Endothelial cell (in vitro differentiated cells): ENCODE measurements around the gene TEPSIN. TPM values are rescaled to one million over a fixed set of nuclear protein-coding genes. Genes with fewer than 3 reads are reported as not detected.

Experiments
- DNase-seq: peaks from one replicate; pipeline ENCODE4 v3.0.0; 2021; ENCODE audit warnings: low spot score
- H3K27ac Mint-ChIP-seq: one replicate; pipeline ENCODE4 v1.8.0; 2021; ENCODE audit warnings: mixed read lengths, inconsistent platforms; ENCODE audit not compliant: unreplicated experiment
- H3K27me3 Mint-ChIP-seq: one replicate; pipeline ENCODE4 v1.8.0; 2021; ENCODE audit warnings: mild to moderate bottlenecking, moderate library complexity, mixed read lengths, inconsistent platforms; ENCODE audit not compliant: unreplicated experiment
- H3K36me3 Mint-ChIP-seq: one replicate; pipeline ENCODE4 v1.8.0; 2021; ENCODE audit warnings: mild to moderate bottlenecking, low read depth, mixed read lengths, inconsistent platforms; ENCODE audit not compliant: unreplicated experiment
- H3K4me1 Mint-ChIP-seq: one replicate; pipeline ENCODE4 v1.8.0; 2021; ENCODE audit warnings: mild to moderate bottlenecking, mixed read lengths, inconsistent platforms; ENCODE audit not compliant: unreplicated experiment
- H3K4me3 Mint-ChIP-seq: one replicate; pipeline ENCODE4 v1.8.0; 2021; ENCODE audit warnings: mild to moderate bottlenecking, mixed read lengths, inconsistent platforms; ENCODE audit not compliant: unreplicated experiment
- H3K9me3 Mint-ChIP-seq: one replicate; pipeline ENCODE4 v1.8.0; 2021; ENCODE audit warnings: mixed read lengths, inconsistent platforms; ENCODE audit not compliant: unreplicated experiment
- CTCF ChIP-seq: fragments of 200-600 bp; sonication (generic); IDR thresholded peaks from one replicate; pipeline ENCODE4 v1.5.0; 2021; ENCODE audit warnings: antibody characterized with exemption; ENCODE audit not compliant: unreplicated experiment
- total RNA-seq: library from RNA; stranded (reverse); fragmentation: NEBNext Ultra II Directional; extraction: Animal tissue kit (Norgen Biotek cat#: 25700); gene quantifications from one replicate; pipeline ENCODE4 v1.2.1, GENCODE V29; 2021; ENCODE audit not compliant: unreplicated experiment

TEPSIN gene
- total RNA-seq, 1 donor from 2014 or later: 43.8 TPM

DNA sequence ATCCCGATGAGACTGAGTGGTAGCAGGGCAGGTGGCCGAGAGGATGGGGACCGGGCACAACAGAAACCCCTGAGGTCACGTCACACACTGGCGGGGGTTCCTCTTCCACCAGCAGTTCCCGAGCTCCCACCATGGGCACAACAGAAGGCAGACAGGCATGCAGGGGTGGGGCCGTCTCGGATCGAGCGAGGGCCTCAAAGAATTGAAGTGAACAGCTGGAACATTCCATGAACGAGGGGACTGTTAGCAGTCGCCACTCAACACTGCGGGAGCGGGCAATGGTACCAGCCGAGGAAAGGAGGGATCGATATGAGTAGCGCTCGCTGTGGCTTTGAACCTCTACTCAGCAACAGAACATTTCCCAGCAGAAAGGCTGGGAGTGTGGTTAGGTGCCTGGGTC lies 21.4 kb downstream of the TEPSIN start:
- Mint-ChIP-seq H3K27ac (peak overlapping the region; percentile 18), H3K4me1 (peaks cover 5% of the 10 kb centered on the region), H3K4me3 (no peak overlapping the region), H3K27me3 (peaks cover 4% of the 10 kb centered on the region), H3K9me3 (no peaks in the 10 kb centered on the region), H3K36me3 (no peaks in the 10 kb centered on the region)
- DNase-seq: no peak
- TF ChIP-seq CTCF: no peak

DNA sequence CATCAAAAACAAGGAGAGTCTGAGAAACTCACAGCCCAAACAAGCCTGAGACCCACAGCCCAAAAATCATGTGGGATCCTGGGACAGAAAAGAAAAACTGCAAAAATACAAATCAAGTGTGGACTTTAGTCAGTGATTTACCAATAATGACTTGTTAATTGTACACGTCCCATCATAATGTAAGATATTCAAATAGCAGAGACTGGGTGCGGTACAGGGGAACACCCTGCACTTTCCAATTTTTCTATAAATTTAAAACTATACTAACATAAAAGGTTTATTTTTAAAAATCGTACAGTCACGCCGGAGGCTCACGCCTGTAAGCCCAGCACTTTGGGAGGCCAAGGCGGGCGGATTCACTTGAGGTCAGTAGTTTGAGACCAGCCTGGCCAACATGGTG lies 24.9 kb downstream of the TEPSIN start:
- no peak for DNase-seq
- Mint-ChIP-seq H3K27me3 (peaks cover 6% of the 10 kb centered on the region), H3K9me3 (no peaks in the 10 kb centered on the region), H3K27ac (no peak overlapping the region), H3K4me1 (peaks cover 5% of the 10 kb centered on the region), H3K36me3 (no peaks in the 10 kb centered on the region), H3K4me3 (no peak overlapping the region)
- TF ChIP-seq CTCF: no peak

- no peak overlapping the region for H3K27ac Mint-ChIP-seq
- H3K4me1 Mint-ChIP-seq: peaks cover 5% of the 10 kb centered on the region
- no peak overlapping the region for H3K4me3 Mint-ChIP-seq
- TF ChIP-seq CTCF: no peak
- no peak for DNase-seq
- no peaks in the 10 kb centered on the region for H3K36me3 Mint-ChIP-seq
- H3K9me3 Mint-ChIP-seq: no peaks in the 10 kb centered on the region
- H3K27me3 Mint-ChIP-seq: peaks cover 4% of the 10 kb centered on the region
These were observed 26.5 kb downstream of the TEPSIN start for GRCh38 chr17:81212365-81212764.

GRCh38 chr17:81210868-81211267 lies 28.0 kb downstream of the TEPSIN start:
- Mint-ChIP-seq H3K4me3 (no peak overlapping the region), H3K4me1 (no peaks in the 10 kb centered on the region), H3K36me3 (no peaks in the 10 kb centered on the region), H3K27me3 (peaks cover 1% of the 10 kb centered on the region), H3K27ac (no peak overlapping the region), H3K9me3 (no peaks in the 10 kb centered on the region)
- DNase-seq: no peak
- no peak for TF ChIP-seq CTCF

GRCh38 chr17:81210466-81210865 lies 28.4 kb downstream of the TEPSIN start:
- TF ChIP-seq CTCF: no peak
- Mint-ChIP-seq H3K27ac (no peak overlapping the region), H3K27me3 (peaks cover 1% of the 10 kb centered on the region), H3K9me3 (no peaks in the 10 kb centered on the region), H3K36me3 (no peaks in the 10 kb centered on the region), H3K4me3 (no peak overlapping the region), H3K4me1 (no peaks in the 10 kb centered on the region)
- DNase-seq: no peak
